Measurements from ENCODE around the gene ACRBP. TPM values are rescaled to one million over a fixed set of nuclear protein-coding genes. Genes with fewer than 3 reads are reported as not detected.

Gene ACRBP
- total and polyA plus RNA-seq, 4 experiments from 2014 or later, result 0.25 to 16.3 (median 13.9) TPM; not detected in 1

GRCh38 chr12:6635375-6635855 is 11.8 kb downstream of the ACRBP start:
- H3K4me3 ChIP-seq (ENCODE audit: low read length in 2 of 2), result no peak overlapping the region
- POLR2A ChIA-PET (ENCODE audit: partially characterized antibody), result interaction anchor here (0.8 to 2.1 kb wide), 11 partner anchors 9 to 216 kb away, joined by 3 to 10 read pairs (median 4); partner anchors contain the start of genes CDCA3, COPS7A, USP5 and ZNF384
- Mint-ChIP-seq H3K4me3 (peak overlapping the region; percentile 71 to 85 (median 79)), H3K27me3 (no peaks in the 10 kb centered on the region), H3K36me3 (no peaks in the 10 kb centered on the region), H3K4me1 (peaks cover 27 to 58% (median 43%) of the 10 kb centered on the region in 4 donors), H3K9me3 (peaks cover 0 to 2% (median 0%) of the 10 kb centered on the region in 8 donors), H3K27ac (peak overlapping the region; percentile 18 to 91 (median 84))
- H3K27me3 ChIP-seq (ENCODE audit: insufficient read depth, low read length), result no peaks in the 10 kb centered on the region
- no peaks in the 10 kb centered on the region for H3K9me3 ChIP-seq (ENCODE audit: control insufficient read depth in 1 of 2, low read length in 2 of 2)
- peaks cover 41% of the 10 kb centered on the region for H3K4me1 ChIP-seq (ENCODE audit: insufficient read depth, low read length)
- peak overlapping the region; percentile 28 for H3K27ac ChIP-seq (ENCODE audit: low read depth, low read length)
- CTCF ChIA-PET (ENCODE audit: partially characterized antibody), result interaction anchor here (1.9 to 7.1 kb wide), 2 partner anchors 15 to 88 kb away, joined by 4 to 40 read pairs; partner anchors contain the start of gene COPS7A
- H3K36me3 ChIP-seq (ENCODE audit: insufficient read depth, low read length), result no peaks in the 10 kb centered on the region
- intact Hi-C loops (cut with micrococcal nuclease), result no loop called here
- DNase-seq, result peak in 3 of 5 donors; percentile 26 to 76 (median 48)

DNA sequence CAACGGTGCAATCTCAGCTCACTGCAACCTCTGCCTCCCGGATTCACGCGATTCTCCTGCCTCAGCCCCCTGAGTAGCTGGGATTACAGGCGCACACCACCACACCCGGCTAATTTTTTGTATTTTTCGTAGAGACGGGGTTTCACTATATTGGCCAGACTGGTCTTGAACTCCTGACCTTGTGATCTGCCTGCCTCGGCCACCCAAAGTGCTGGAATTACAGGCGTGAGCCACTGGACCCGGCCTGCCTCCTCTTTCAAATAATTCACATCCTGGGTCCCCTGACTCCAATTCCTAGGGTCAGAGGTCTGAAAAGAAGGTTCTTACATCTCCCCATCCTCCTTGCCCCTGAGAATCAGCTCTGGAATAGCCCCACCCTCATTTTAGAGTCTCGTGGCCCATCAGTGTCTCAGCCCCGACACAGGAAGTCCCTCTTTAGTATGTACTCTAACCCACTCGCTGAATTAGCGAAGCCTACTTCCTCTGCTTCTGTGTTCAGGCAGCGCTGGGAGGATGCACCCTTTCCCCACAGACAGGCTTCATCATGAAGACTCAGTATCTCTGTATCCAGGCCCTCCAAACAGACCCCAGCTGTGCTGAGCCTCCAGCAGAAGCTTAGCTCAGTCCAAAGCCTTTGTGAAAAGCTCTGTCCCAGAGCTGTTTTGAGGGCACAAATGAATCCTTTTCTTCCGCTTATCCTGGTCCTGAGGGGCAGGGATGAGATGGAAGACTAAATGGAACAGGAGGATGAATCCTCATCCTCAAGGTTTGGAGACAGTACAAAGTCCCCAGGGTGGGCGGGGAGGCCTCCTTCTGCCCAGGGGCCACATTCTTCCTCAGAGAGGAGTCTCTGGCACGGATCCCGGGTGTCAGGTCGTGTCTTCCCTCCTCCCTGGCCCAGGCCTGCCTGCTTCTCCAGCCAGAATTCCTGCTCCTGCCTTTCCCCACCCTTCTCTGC is 14.9 kb downstream of the ACRBP start:
- CTCF ChIA-PET (ENCODE audit: partially characterized antibody), result interaction anchor here (1.0 to 7.1 kb wide), 5 partner anchors 12 to 194 kb away, joined by 3 to 40 read pairs (median 3); no protein-coding TSS in a partner anchor
- no peaks in the 10 kb centered on the region for H3K36me3 Mint-ChIP-seq
- H3K27ac Mint-ChIP-seq, result peak overlapping the region; percentile 91 to 98 (median 97)
- H3K27ac ChIP-seq (ENCODE audit: low read depth, low read length), result peak overlapping the region; percentile 63
- H3K4me3 ChIP-seq (ENCODE audit: low read length in 2 of 2), result no peak overlapping the region
- peak overlapping the region; percentile 82 to 93 (median 88) for H3K4me3 Mint-ChIP-seq
- H3K36me3 ChIP-seq (ENCODE audit: insufficient read depth, low read length), result no peaks in the 10 kb centered on the region
- no peaks in the 10 kb centered on the region for H3K9me3 ChIP-seq (ENCODE audit: control insufficient read depth in 1 of 2, low read length in 2 of 2)
- H3K4me1 Mint-ChIP-seq, result peaks cover 35 to 70% (median 52%) of the 10 kb centered on the region in 4 donors
- no peaks in the 10 kb centered on the region for H3K27me3 ChIP-seq (ENCODE audit: insufficient read depth, low read length)
- peaks cover 50% of the 10 kb centered on the region for H3K4me1 ChIP-seq (ENCODE audit: insufficient read depth, low read length)
- DNase-seq, result peak; percentile 52 to 66 (median 62)
- H3K9me3 Mint-ChIP-seq, result no peaks in the 10 kb centered on the region
- H3K27me3 Mint-ChIP-seq, result no peaks in the 10 kb centered on the region
- intact Hi-C loops (cut with micrococcal nuclease), result no loop called here
- POLR2A ChIA-PET (ENCODE audit: partially characterized antibody), result interaction anchor here (0.6 to 2.3 kb wide), 13 partner anchors 11 to 187 kb away, joined by 3 to 15 read pairs (median 3); partner anchors contain the start of genes ACRBP, CD27, CHD4 and COPS7A

- ChIA-PET POLR2A (ENCODE audit: partially characterized antibody) (interaction anchor here (0.6 to 2.3 kb wide), 12 partner anchors 11 to 186 kb away, joined by 3 to 15 read pairs (median 3); partner anchors contain the start of genes ACRBP, CD27, COPS7A and ZNF384), CTCF (ENCODE audit: partially characterized antibody) (interaction anchor here (1.0 to 7.1 kb wide), 4 partner anchors 11 to 195 kb away, joined by 3 to 40 read pairs (median 3); no protein-coding TSS in a partner anchor)
- Histone ChIP-seq H3K27me3 (ENCODE audit: insufficient read depth, low read length) (no peaks in the 10 kb centered on the region), H3K4me3 (ENCODE audit: low read length in 2 of 2) (peak overlapping the region; percentile 42 to 47), H3K9me3 (ENCODE audit: control insufficient read depth in 1 of 2, low read length in 2 of 2) (no peaks in the 10 kb centered on the region), H3K36me3 (ENCODE audit: insufficient read depth, low read length) (no peaks in the 10 kb centered on the region), H3K27ac (ENCODE audit: low read depth, low read length) (peak overlapping the region; percentile 63), H3K4me1 (ENCODE audit: insufficient read depth, low read length) (peaks cover 57% of the 10 kb centered on the region)
- H3K4me1 Mint-ChIP-seq, result peaks cover 37 to 76% (median 55%) of the 10 kb centered on the region in 4 donors
- intact Hi-C loops (cut with micrococcal nuclease), result no loop called here
- no peaks in the 10 kb centered on the region for H3K27me3 Mint-ChIP-seq
- no peaks in the 10 kb centered on the region for H3K36me3 Mint-ChIP-seq
- no peak for DNase-seq
- H3K9me3 Mint-ChIP-seq, result no peaks in the 10 kb centered on the region
- peak overlapping the region; percentile 91 to 98 (median 97) for H3K27ac Mint-ChIP-seq
- H3K4me3 Mint-ChIP-seq, result peak overlapping the region; percentile 82 to 93 (median 88)
Measured at GRCh38 chr12:6631549-6631961, 15.7 kb downstream of the ACRBP start.

DNA sequence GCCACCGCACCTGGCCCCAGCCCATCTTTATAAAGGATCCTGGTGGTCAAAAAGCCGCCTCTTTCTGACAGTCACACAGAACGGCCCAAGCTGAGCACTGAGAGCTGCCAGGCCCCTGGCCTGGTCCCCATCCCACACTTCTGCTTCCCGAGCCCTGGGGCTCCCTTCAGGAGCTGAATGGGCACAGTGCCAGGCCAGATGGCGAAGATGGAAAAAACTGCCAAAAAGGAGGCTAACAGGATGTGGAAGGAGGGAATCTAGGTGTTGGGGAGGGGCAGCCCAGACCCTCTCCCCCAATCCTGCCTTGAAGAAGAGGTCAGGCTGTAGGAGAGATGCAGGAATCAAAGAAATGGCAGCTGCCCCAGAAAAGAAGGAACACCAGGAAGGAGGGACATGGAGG is 16.5 kb downstream of the ACRBP start:
- H3K36me3 ChIP-seq (ENCODE audit: insufficient read depth, low read length), result no peaks in the 10 kb centered on the region
- intact Hi-C loops (cut with micrococcal nuclease), result no loop called here
- Mint-ChIP-seq H3K36me3 (no peaks in the 10 kb centered on the region), H3K4me3 (peak overlapping the region; percentile 82 to 93 (median 88)), H3K9me3 (no peaks in the 10 kb centered on the region), H3K27ac (peak overlapping the region in 6 of 7 donors; percentile 19 to 98 (median 96)), H3K4me1 (peaks cover 38 to 72% (median 52%) of the 10 kb centered on the region in 4 donors), H3K27me3 (no peaks in the 10 kb centered on the region)
- H3K27ac ChIP-seq (ENCODE audit: low read depth, low read length), result peak overlapping the region; percentile 63
- CTCF ChIA-PET (ENCODE audit: partially characterized antibody), result interaction anchor here (0.6 to 7.1 kb wide), 3 partner anchors 10 to 301 kb away, joined by 3 to 40 read pairs (median 4); no protein-coding TSS in a partner anchor
- H3K4me1 ChIP-seq (ENCODE audit: insufficient read depth, low read length), result peaks cover 57% of the 10 kb centered on the region
- POLR2A ChIA-PET (ENCODE audit: partially characterized antibody), result interaction anchor here (0.5 to 2.3 kb wide), 5 partner anchors 17 to 93 kb away, joined by 3 to 15 read pairs (median 4); partner anchors contain the start of genes COPS7A and ZNF384
- H3K27me3 ChIP-seq (ENCODE audit: insufficient read depth, low read length), result no peaks in the 10 kb centered on the region
- peak overlapping the region; percentile 42 to 47 for H3K4me3 ChIP-seq (ENCODE audit: low read length in 2 of 2)
- H3K9me3 ChIP-seq (ENCODE audit: control insufficient read depth in 1 of 2, low read length in 2 of 2), result no peaks in the 10 kb centered on the region
- no peak for DNase-seq

GRCh38 chr12:6627616-6628015 is 19.6 kb downstream of the ACRBP start:
- H3K27ac Mint-ChIP-seq, result peak overlapping the region; percentile 2 to 98 (median 92)
- Histone ChIP-seq H3K9me3 (ENCODE audit: control insufficient read depth in 1 of 2, low read length in 2 of 2) (no peaks in the 10 kb centered on the region), H3K4me3 (ENCODE audit: low read length in 2 of 2) (peak overlapping the region in 1 of 2 donors; percentile 57), H3K27ac (ENCODE audit: low read depth, low read length) (peak overlapping the region; percentile 31), H3K27me3 (ENCODE audit: insufficient read depth, low read length) (no peaks in the 10 kb centered on the region), H3K36me3 (ENCODE audit: insufficient read depth, low read length) (no peaks in the 10 kb centered on the region), H3K4me1 (ENCODE audit: insufficient read depth, low read length) (peaks cover 42% of the 10 kb centered on the region)
- intact Hi-C loops (cut with micrococcal nuclease), result no loop called here
- no peaks in the 10 kb centered on the region for H3K27me3 Mint-ChIP-seq
- POLR2A ChIA-PET (ENCODE audit: partially characterized antibody), result interaction anchor here (0.6 to 1.8 kb wide), 7 partner anchors 8 to 316 kb away, joined by 3 to 11 read pairs (median 4); partner anchors contain the start of genes C12orf57, RNU7-1 and ZNF384
- peak; percentile 42 to 63 (median 53) for DNase-seq
- peaks cover 28 to 53% (median 36%) of the 10 kb centered on the region in 4 donors for H3K4me1 Mint-ChIP-seq
- no peaks in the 10 kb centered on the region for H3K36me3 Mint-ChIP-seq
- peak overlapping the region; percentile 81 to 96 (median 88) for H3K4me3 Mint-ChIP-seq
- CTCF ChIA-PET (ENCODE audit: partially characterized antibody), result interaction anchor here (0.6 to 1.5 kb wide), 8 partner anchors 9 to 203 kb away, joined by 3 to 10 read pairs (median 3); partner anchors contain the start of gene MLF2
- H3K9me3 Mint-ChIP-seq, result no peaks in the 10 kb centered on the region

DNA sequence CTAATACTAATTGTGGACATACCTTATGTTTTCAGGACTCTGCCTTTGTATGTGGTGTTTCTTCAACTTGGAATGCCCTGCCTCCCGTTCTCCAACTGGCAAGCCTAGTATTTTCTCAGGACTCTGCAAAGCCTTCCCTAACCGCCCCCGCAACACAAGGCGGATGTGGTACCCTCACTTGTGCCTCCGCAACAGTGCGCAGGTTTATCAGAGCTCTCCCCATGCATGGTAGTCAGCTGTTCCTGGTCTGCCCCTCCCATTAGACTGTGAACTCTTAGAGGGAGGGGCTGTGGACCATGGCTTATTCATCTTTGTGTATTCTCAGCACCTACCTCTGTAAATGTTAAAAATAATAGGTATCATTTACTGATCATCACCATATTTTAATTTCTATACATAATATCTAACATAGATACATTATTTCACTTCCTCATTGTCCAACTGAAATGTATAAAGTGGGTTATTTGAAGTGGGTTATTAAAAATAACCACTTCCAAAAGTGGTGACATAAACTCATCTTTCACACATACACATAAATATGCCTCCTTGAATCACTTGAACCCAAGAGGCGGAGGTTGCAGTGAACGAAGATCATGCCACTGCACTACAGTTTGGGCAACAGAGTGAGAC is 20.5 kb downstream of the ACRBP start:
- peak overlapping the region; percentile 81 to 96 (median 88) for H3K4me3 Mint-ChIP-seq
- H3K4me1 Mint-ChIP-seq, result peaks cover 21 to 45% (median 28%) of the 10 kb centered on the region in 4 donors
- Histone ChIP-seq H3K36me3 (ENCODE audit: insufficient read depth, low read length) (no peaks in the 10 kb centered on the region), H3K27me3 (ENCODE audit: insufficient read depth, low read length) (no peaks in the 10 kb centered on the region), H3K4me3 (ENCODE audit: low read length in 2 of 2) (peak overlapping the region in 1 of 2 donors; percentile 57), H3K9me3 (ENCODE audit: control insufficient read depth in 1 of 2, low read length in 2 of 2) (no peaks in the 10 kb centered on the region), H3K27ac (ENCODE audit: low read depth, low read length) (peak overlapping the region; percentile 31), H3K4me1 (ENCODE audit: insufficient read depth, low read length) (peaks cover 34% of the 10 kb centered on the region)
- no peaks in the 10 kb centered on the region for H3K9me3 Mint-ChIP-seq
- CTCF ChIA-PET (ENCODE audit: partially characterized antibody), result interaction anchor here (1.4 to 1.5 kb wide), 3 partner anchors 16 to 153 kb away, joined by 3 to 4 read pairs (median 3); no protein-coding TSS in a partner anchor
- H3K27me3 Mint-ChIP-seq, result no peaks in the 10 kb centered on the region
- DNase-seq, result no peak
- H3K27ac Mint-ChIP-seq, result peak overlapping the region in 5 of 7 donors; percentile 30 to 98 (median 92)
- no peaks in the 10 kb centered on the region for H3K36me3 Mint-ChIP-seq
- intact Hi-C loops (cut with micrococcal nuclease), result no loop called here
- POLR2A ChIA-PET (ENCODE audit: partially characterized antibody), result interaction anchor here (0.7 to 1.8 kb wide), 6 partner anchors 7 to 317 kb away, joined by 3 to 11 read pairs (median 4); partner anchors contain the start of genes C12orf57, RNU7-1 and ZNF384

Data from CD4-positive, alpha-beta memory T cell (primary cell).